Esophagus squamous epithelium (tissue), 4 donors: ENCODE measurements around the gene PDCD6IP.

ENCODE experiments used
- CTCF ChIP-seq, 6 experiments: fragments of 450-650 bp in 4 of 6; fragments of 200-600 bp in 2 of 6; sonication (generic) in 2 of 6; IDR thresholded peaks; one replicate each; pipeline ENCODE4 v1.5.1; 2016 to 2019; ENCODE audit warnings: antibody characterized with exemption in 6 of 6, mild to moderate bottlenecking in 4 of 6, moderate library complexity in 4 of 6
- POLR2A ChIP-seq, 4 donors: fragments of 450-650 bp; IDR thresholded peaks; one replicate each; pipeline ENCODE4 v1.6.1; 2017; ENCODE audit warnings: antibody characterized with exemption in 4 of 4, mild to moderate bottlenecking in 4 of 4, moderate library complexity in 3 of 4

DNA sequence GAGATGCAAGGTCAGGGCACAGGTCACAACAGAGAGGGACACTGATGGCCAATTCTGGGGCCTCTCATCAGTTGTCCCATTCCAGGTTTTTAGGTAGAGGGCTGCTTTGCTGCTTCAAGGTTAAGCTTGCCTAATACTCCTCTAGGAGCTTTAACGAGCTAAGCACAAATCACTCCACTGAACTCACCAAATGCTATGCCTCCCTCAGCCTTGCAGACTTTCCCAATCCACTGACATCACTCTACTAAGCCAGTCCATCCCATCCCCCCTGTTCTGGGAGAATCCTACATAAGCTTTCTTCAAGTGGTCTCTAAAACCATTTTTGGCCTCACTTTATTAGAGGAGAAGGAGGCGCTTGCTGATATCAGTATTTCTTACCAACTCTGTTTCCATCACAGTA, 24.8 kb upstream of the PDCD6IP start:
- TF ChIP-seq CTCF (IDR thresholded peaks at IDR 0.05) (no peak), POLR2A (IDR thresholded peaks at IDR 0.05) (no peak)
